ENCODE measurements around the gene SCAND1.

Gene SCAND1

GRCh38 chr20:35903843-35904242, 50.5 kb downstream of the SCAND1 start:
- no peak for DNase-seq

Data from NCI-H524 treated with DMSO at 0.1 percent for 48 hours (cell line).